GM18505 (cell line): Measurements from ENCODE around the gene ZBTB9.

Experiments used
- ATAC-seq: cut with Tn5 transposase; IDR thresholded peaks from one replicate; pipeline ENCODE4 v1.9.1; 2021; ENCODE audit not compliant: unreplicated experiment
- POLR2A ChIP-seq: IDR thresholded peaks from 4 replicates; pipeline ENCODE4 v1.6.1; 2011; ENCODE audit warnings: borderline replicate concordance; ENCODE audit not compliant: insufficient read depth, insufficient read length; ENCODE audit errors: extremely low read depth

The ZBTB9 gene

DNA sequence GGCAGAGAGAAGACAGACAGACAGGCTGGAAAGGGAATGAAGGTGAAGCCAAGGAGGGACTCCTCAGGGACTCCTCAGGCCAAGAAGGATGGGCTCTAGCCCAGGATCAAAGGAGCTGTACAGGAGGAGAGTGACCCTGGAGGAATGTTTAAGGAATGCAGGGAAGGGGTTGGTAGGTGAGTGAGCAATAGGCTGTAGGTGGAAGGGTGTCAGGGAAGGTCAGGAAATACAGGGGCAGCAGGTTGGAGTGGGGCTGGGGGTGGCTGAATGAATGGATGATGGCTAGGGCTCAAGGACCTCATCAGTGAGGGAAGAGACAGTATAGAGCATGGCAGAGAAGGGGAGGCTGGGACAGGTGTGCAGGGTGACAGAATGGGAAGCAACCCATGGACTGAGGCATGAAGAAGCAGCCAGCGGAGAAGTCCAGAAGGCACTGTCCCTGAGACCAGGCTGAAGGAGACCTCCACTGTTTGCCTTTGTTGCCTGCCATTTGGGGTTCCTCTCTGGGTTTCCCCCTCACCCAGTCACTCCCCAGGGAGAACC, 21.3 kb upstream of the ZBTB9 start:
- TF ChIP-seq POLR2A: no peak
- no peak for ATAC-seq

DNA sequence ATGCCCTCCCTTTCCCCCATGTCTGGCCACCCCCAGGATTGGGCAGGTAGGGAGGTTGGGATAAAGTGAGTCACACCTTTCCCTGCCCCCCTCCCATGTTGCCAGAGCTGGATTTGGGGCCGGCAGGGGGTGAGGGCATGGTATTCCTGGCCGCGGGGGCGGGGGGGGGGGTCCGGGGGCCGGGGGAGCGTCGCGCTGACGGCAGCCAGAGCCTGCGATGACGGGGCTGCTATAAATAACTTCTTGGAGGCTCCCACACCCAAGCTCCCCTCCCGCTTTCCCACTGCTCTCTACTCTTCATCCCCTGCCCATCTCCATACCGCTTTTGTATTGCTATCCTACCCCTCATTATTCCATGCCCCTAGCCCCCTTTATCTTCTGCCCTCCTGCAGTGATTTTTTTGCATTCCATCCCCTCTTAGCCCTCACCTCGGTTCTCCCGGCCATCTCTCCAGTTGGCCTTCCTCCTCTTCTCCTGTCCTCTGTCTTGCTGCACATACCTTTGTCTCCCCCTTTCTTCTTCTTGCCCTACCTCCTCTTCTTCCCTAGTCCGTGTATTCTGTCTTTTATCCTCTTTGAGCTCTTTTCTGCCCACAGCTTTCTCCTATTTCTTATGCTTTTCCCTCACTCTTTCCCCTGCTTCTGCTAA, 20.7 kb upstream of the ZBTB9 start:
- TF ChIP-seq POLR2A: no peak

GRCh38 chr6:33434961-33435360, 19.4 kb upstream of the ZBTB9 start:
- ATAC-seq: no peak
- no peak for TF ChIP-seq POLR2A

More for the DNA sequence above, 20.7 kb upstream of the ZBTB9 start:
- no peak for ATAC-seq

DNA sequence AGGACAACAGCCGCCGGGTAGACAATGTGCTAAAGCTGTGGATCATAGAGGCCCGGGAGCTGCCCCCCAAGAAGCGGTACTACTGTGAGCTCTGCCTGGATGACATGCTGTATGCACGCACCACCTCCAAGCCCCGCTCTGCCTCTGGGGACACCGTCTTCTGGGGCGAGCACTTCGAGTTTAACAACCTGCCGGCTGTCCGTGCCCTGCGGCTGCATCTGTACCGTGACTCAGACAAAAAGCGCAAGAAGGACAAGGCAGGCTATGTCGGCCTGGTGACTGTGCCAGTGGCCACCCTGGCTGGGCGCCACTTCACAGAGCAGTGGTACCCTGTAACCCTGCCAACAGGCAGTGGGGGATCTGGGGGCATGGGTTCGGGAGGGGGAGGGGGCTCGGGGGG, 16.7 kb upstream of the ZBTB9 start:
- ATAC-seq: no peak
- no peak for TF ChIP-seq POLR2A

GRCh38 chr6:33438978-33439594, 15.3 kb upstream of the ZBTB9 start:
- TF ChIP-seq POLR2A: no peak
- no peak for ATAC-seq

- no peak for TF ChIP-seq POLR2A
- no peak for ATAC-seq
Measured at GRCh38 chr6:33439956-33440648, 14.3 kb upstream of the ZBTB9 start.

GRCh38 chr6:33440649-33441309, 13.6 kb upstream of the ZBTB9 start:
- no peak for ATAC-seq
- TF ChIP-seq POLR2A: no peak

GRCh38 chr6:33441457-33441856, 12.9 kb upstream of the ZBTB9 start:
- TF ChIP-seq POLR2A: no peak
- no peak for ATAC-seq

GRCh38 chr6:33442283-33442682, 12.1 kb upstream of the ZBTB9 start:
- no peak for ATAC-seq
- TF ChIP-seq POLR2A: no peak

GRCh38 chr6:33443025-33443424, 11.4 kb upstream of the ZBTB9 start:
- ATAC-seq: no peak

DNA sequence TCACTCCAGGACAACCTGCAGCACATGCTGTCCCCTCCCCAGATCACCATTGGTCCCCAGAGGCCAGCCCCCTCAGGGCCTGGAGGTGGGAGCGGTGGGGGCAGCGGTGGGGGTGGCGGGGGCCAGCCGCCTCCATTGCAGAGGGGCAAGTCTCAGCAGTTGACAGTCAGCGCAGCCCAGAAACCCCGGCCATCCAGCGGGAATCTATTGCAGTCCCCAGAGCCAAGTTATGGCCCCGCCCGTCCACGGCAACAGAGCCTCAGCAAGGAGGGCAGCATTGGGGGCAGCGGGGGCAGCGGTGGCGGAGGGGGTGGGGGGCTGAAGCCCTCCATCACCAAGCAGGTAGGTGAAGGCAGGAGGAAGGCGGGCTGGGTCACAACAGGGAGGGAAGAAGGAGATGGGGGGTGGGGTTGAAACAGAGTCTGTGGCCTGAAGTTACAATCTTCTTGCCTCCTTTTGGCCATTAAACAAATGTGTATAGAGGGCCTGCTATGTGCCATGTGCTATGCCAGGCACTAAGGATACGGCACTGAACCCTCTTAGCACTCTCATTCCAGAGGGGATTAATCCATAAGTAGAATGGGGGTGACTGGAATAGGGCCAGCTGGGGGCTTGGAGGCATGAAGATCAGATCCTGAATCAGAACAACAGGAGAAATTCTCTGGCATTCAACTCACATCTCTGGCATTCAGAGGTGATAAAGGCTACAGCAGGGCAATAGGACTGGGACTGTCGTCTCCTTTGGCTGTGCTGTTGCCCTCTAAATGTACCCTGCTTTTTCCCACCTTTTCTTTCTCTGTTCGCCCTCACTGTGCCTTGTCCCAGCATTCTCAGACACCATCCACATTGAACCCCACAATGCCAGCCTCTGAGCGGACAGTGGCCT, 10.5 kb upstream of the ZBTB9 start:
- TF ChIP-seq POLR2A: no peak
- ATAC-seq: no peak

More at GRCh38 chr6:33443025-33443424, 11.4 kb upstream of the ZBTB9 start:
- TF ChIP-seq POLR2A: no peak

GRCh38 chr6:33445119-33445603, 9.2 kb upstream of the ZBTB9 start:
- TF ChIP-seq POLR2A: no peak
- ATAC-seq: no peak
